Measurements from ENCODE around the gene ZNF184. TPM values are rescaled to one million over a fixed set of nuclear protein-coding genes. Genes with fewer than 3 reads are reported as not detected.

Gene ZNF184
- total and polyA plus RNA-seq, 9 of the 15 experiments (the other 6 are each of a cell fraction or from before 2014, with no cell fraction given), result 7.6 to 22.2 (median 12.8) TPM

GRCh38 chr6:27502508-27503435, 29.9 kb upstream of the ZNF184 start:
- Histone ChIP-seq H3K36me3 (ENCODE audit: control insufficient read depth, insufficient read depth, low read length) (no peaks in the 10 kb centered on the region), H3K79me2 (ENCODE audit: control insufficient read depth, insufficient read depth, low read length) (no peaks in the 10 kb centered on the region), H3K9ac (ENCODE audit: insufficient read depth in 1 of 2, low read depth in 2 of 2, low read length in 2 of 2) (peak overlapping the region; percentile 75 to 87), H3K4me3 (peak overlapping the region; percentile 55), H3K9me1 (ENCODE audit: control insufficient read depth, insufficient read depth, low read length) (peaks cover 2% of the 10 kb centered on the region), H3K9me3 (replicated peaks; ENCODE audit: control insufficient read depth, insufficient read depth, low read depth, low read length) (no peaks in the 10 kb centered on the region), H3K27me3 (ENCODE audit: control insufficient read depth in 2 of 2, insufficient read depth in 2 of 2, low read length in 2 of 2) (no peaks in the 10 kb centered on the region), H3K4me2 (ENCODE audit: insufficient read depth, low read length) (peak overlapping the region; percentile 96), H3K4me1 (replicated peaks in 1 of 2; ENCODE audit: control insufficient read depth in 2 of 2, insufficient read depth in 2 of 2, low read length in 2 of 2) (peaks cover 8 to 29% of the 10 kb centered on the region in 2 experiments; a peak in 4 of 5 replicates), H4K20me1 (replicated peaks; ENCODE audit: control insufficient read depth, insufficient read depth, low read length) (no peaks in the 10 kb centered on the region; the same call in 1 of the 2 replicates), H3K27ac (ENCODE audit: extremely low read depth, low read depth, low read length) (peak overlapping the region; percentile 87), H2AFZ (ENCODE audit: low read depth, low read length) (peak overlapping the region; percentile 96)
- ChIA-PET POLR2A (interaction anchor here (0.5 to 1.3 kb wide), 5 partner anchors 30 to 356 kb away, joined by 3 to 13 read pairs (median 3); partner anchors contain the start of gene ZNF184), CTCF (ENCODE audit: low intra/inter-chr PET ratio) (no interaction called here)
- intact Hi-C loops (cut with micrococcal nuclease), result loop anchor here (2.0 to 10.0 kb wide), 11 partner anchors 24 to 392 kb away; a partner anchor contains a TSS
- DNase-seq (ENCODE audit: extremely low read depth in 1 of 4, low spot score in 3 of 4) (peak; percentile 66 to 93 (median 69)), FAIRE-seq (peak; percentile 79), ATAC-seq (peak; percentile 73)
- TSS peak; percentile 100 for BruUV-seq (replicated peaks)
- in situ Hi-C loops (cut with MboI), result no loop called here
- WGBS (ENCODE audit: insufficient coverage, low coverage, missing lambda C conversion rate), result under 1% methylated on average over 33 of the region's 33 CpGs
- peak; percentile 92 for TF ChIP-seq DACH1 (IDR thresholded peaks at IDR 0.05; ENCODE audit: partially characterized antibody)
- no peak for TF ChIP-seq NFATC3 (IDR thresholded peaks at IDR 0.05)
- TF ChIP-seq ZNF766 (CRISPR knock-in tag; conservative IDR thresholded peaks at IDR 0.05), result 0 out of 2 replicates have a peak, but pooled peaks have one; percentile 51
- TF ChIP-seq POLR2B (IDR thresholded peaks at IDR 0.05; ENCODE audit: low read depth, partially characterized antibody), result no peak
- TF ChIP-seq, protein P1, sequence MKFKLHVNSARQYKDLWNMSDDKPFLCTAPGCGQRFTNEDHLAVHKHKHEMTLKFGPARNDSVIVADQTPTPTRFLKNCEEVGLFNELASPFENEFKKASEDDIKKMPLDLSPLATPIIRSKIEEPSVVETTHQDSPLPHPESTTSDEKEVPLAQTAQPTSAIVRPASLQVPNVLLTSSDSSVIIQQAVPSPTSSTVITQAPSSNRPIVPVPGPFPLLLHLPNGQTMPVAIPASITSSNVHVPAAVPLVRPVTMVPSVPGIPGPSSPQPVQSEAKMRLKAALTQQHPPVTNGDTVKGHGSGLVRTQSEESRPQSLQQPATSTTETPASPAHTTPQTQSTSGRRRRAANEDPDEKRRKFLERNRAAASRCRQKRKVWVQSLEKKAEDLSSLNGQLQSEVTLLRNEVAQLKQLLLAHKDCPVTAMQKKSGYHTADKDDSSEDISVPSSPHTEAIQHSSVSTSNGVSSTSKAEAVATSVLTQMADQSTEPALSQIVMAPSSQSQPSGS (CRISPR knock-in tag; IDR thresholded peaks at IDR 0.05), result no peak
- TF ChIP-seq, protein P2, sequence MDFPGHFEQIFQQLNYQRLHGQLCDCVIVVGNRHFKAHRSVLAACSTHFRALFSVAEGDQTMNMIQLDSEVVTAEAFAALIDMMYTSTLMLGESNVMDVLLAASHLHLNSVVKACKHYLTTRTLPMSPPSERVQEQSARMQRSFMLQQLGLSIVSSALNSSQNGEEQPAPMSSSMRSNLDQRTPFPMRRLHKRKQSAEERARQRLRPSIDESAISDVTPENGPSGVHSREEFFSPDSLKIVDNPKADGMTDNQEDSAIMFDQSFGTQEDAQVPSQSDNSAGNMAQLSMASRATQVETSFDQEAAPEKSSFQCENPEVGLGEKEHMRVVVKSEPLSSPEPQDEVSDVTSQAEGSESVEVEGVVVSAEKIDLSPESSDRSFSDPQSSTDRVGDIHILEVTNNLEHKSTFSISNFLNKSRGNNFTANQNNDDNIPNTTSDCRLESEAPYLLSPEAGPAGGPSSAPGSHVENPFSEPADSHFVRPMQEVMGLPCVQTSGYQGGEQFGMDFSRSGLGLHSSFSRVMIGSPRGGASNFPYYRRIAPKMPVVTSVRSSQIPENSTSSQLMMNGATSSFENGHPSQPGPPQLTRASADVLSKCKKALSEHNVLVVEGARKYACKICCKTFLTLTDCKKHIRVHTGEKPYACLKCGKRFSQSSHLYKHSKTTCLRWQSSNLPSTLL (IDR thresholded peaks at IDR 0.05), result peak; percentile 74; the same call in 1 of the 2 replicates
- TF ChIP-seq PPARD (CRISPR knock-in tag; IDR thresholded peaks at IDR 0.05), result no peak
- TF ChIP-seq DMBX1 (CRISPR knock-in tag; IDR thresholded peaks at IDR 0.05; ENCODE audit: borderline replicate concordance), result 0 out of 2 replicates have a peak, but pooled peaks have one; percentile 26
- TF ChIP-seq, protein P3, sequence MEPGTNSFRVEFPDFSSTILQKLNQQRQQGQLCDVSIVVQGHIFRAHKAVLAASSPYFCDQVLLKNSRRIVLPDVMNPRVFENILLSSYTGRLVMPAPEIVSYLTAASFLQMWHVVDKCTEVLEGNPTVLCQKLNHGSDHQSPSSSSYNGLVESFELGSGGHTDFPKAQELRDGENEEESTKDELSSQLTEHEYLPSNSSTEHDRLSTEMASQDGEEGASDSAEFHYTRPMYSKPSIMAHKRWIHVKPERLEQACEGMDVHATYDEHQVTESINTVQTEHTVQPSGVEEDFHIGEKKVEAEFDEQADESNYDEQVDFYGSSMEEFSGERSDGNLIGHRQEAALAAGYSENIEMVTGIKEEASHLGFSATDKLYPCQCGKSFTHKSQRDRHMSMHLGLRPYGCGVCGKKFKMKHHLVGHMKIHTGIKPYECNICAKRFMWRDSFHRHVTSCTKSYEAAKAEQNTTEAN (CRISPR knock-in tag; IDR thresholded peaks at IDR 0.05), result no peak
- TF ChIP-seq, protein P4, sequence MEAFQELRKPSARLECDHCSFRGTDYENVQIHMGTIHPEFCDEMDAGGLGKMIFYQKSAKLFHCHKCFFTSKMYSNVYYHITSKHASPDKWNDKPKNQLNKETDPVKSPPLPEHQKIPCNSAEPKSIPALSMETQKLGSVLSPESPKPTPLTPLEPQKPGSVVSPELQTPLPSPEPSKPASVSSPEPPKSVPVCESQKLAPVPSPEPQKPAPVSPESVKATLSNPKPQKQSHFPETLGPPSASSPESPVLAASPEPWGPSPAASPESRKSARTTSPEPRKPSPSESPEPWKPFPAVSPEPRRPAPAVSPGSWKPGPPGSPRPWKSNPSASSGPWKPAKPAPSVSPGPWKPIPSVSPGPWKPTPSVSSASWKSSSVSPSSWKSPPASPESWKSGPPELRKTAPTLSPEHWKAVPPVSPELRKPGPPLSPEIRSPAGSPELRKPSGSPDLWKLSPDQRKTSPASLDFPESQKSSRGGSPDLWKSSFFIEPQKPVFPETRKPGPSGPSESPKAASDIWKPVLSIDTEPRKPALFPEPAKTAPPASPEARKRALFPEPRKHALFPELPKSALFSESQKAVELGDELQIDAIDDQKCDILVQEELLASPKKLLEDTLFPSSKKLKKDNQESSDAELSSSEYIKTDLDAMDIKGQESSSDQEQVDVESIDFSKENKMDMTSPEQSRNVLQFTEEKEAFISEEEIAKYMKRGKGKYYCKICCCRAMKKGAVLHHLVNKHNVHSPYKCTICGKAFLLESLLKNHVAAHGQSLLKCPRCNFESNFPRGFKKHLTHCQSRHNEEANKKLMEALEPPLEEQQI (IDR thresholded peaks at IDR 0.05), result peak; percentile 77
- 0 out of 2 replicates have a peak, but pooled peaks have one; percentile 61 for TF ChIP-seq PTTG1 (tag; IDR thresholded peaks at IDR 0.05; ENCODE audit: low read depth)

Data from K562 (cell line).